Aorta (tissue), 5 donors: ENCODE measurements around the gene TDRD12. TPM values are rescaled to one million over a fixed set of nuclear protein-coding genes. Genes with fewer than 3 reads are reported as not detected.
"Not testable (repeated sequence)": the region's sequence is repeated elsewhere in the genome, so short reads cannot be mapped to it uniquely, and the experiment has no call there.

Source experiments
- ATAC-seq: fragments of 200-7000 bp; cut with Tn5 transposase; one replicate; pipeline ENCODE4 v1.9.1; 2022; ENCODE audit warnings: moderate library complexity; ENCODE audit not compliant: low FRiP score
- DNase-seq, 2 donors: peaks; one replicate each; pipeline ENCODE4 v3.0.0-alpha.2; 2020
- H3K27ac ChIP-seq, 2 donors: one replicate each; pipeline ENCODE4 v1.5.1; 2013; ENCODE audit warnings: low read length in 2 of 2, mild to moderate bottlenecking in 2 of 2, moderate library complexity in 2 of 2, control low read depth in 1 of 2, inconsistent platforms in 1 of 2, low read depth in 1 of 2
- H3K27me3 ChIP-seq, 2 donors: one replicate each; pipeline ENCODE4 v1.6.1; 2013; ENCODE audit warnings: control low read depth in 1 of 2, low read length in 1 of 2, mild to moderate bottlenecking in 1 of 2, moderate library complexity in 1 of 2; ENCODE audit not compliant: insufficient read depth in 2 of 2, control insufficient read depth in 1 of 2
- H3K36me3 ChIP-seq, 2 donors: one replicate each; pipeline ENCODE4 v1.6.1; 2013; ENCODE audit warnings: control low read depth in 1 of 2, low read length in 1 of 2, mild to moderate bottlenecking in 1 of 2; ENCODE audit not compliant: insufficient read depth in 2 of 2, control insufficient read depth in 1 of 2
- H3K4me1 ChIP-seq, 2 donors: one replicate each; pipeline ENCODE4 v1.6.1; 2013; ENCODE audit warnings: low read length in 2 of 2, control low read depth in 1 of 2, mild to moderate bottlenecking in 1 of 2, moderate library complexity in 1 of 2; ENCODE audit not compliant: insufficient read depth in 2 of 2, control insufficient read depth in 1 of 2
- H3K4me3 ChIP-seq, 2 donors: one replicate each; pipeline ENCODE4 v1.5.1; 2013; ENCODE audit warnings: low read length in 2 of 2, control low read depth in 1 of 2, mild to moderate bottlenecking in 1 of 2
- H3K9me3 ChIP-seq: one replicate; pipeline ENCODE4 v1.6.1; 2013; ENCODE audit warnings: mild to moderate bottlenecking, low read length; ENCODE audit not compliant: control insufficient read depth
- WGBS, 2 donors: extraction: QIAGEN DNeasy Blood & Tissue Kit; methylation state at CpG; one replicate each; pipeline ENCODE4 v1.1.7; 2013; 5-methylcytosine and 5-hydroxymethylcytosine counted together
- intact Hi-C, 2 donors: fragments of 100-400 bp; cut with DNase I; formaldehyde crosslinking; loops; one replicate each; pipeline versions ENCODE4 v1.14.2 to v1.15.0; 2022
- polyA plus RNA-seq, 2 donors: library from polyadenylated mRNA; stranded (reverse); fragments of 200-250 nt; gene quantifications; one replicate each; pipeline ENCODE4 v1.2.3, GENCODE V29; 2013
- total RNA-seq, 2 donors: library from RNA; stranded (reverse); fragmentation: NEBNext Ultra II Directional; extraction: Animal tissue kit (Norgen Biotek cat#: 25700); gene quantifications; one replicate each; pipeline ENCODE4 v1.2.1, GENCODE V29; 2021
- donor health status: healthy with polysubstance abuse.
- donor health status: Bipolar disorder and iron deficiency.
- donor health status: DM: no; HTN: no; CAD: no.
- donor health status: DM: no; HTN: no; CAD: no.
- donor health status: DM: yes; HTN: yes; CAD: no.

The TDRD12 gene
- total and polyA plus RNA-seq, 4 donors, result 0.03 to 0.18 TPM; not detected in 2

DNA sequence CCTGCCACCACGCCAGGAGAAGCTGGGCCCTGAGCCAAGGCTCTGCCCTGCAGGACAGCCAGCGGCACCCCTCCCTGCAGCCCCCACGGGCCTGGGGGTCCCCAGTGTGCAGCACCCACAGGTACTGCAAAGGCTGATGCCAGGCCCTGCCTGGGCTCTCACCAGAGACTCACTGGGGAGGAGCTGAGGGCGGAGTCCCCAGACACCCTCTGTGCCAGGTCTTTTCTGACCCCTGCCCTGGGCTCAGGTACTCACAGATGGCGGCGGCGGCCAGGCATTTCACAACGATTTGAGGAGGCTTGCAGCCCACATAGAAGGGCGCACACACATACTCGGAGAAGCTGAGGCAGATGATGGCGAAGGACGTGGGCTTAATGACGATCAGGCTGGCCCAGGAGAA, 144.3 kb downstream of the TDRD12 start:
- no peaks in the 10 kb centered on the region for H3K36me3 ChIP-seq
- no peaks in the 10 kb centered on the region for H3K9me3 ChIP-seq
- H3K4me1 ChIP-seq, result no peaks in the 10 kb centered on the region
- intact Hi-C loops, result no loop called here
- 89 to 91% methylated on average over 13 of the region's 13 CpGs for WGBS, 2 donors
- H3K27me3 ChIP-seq, result no peaks in the 10 kb centered on the region
- H3K27ac ChIP-seq, result no peak overlapping the region
- H3K4me3 ChIP-seq, result no peak overlapping the region
- DNase-seq (no peak), ATAC-seq (no peak)

DNA sequence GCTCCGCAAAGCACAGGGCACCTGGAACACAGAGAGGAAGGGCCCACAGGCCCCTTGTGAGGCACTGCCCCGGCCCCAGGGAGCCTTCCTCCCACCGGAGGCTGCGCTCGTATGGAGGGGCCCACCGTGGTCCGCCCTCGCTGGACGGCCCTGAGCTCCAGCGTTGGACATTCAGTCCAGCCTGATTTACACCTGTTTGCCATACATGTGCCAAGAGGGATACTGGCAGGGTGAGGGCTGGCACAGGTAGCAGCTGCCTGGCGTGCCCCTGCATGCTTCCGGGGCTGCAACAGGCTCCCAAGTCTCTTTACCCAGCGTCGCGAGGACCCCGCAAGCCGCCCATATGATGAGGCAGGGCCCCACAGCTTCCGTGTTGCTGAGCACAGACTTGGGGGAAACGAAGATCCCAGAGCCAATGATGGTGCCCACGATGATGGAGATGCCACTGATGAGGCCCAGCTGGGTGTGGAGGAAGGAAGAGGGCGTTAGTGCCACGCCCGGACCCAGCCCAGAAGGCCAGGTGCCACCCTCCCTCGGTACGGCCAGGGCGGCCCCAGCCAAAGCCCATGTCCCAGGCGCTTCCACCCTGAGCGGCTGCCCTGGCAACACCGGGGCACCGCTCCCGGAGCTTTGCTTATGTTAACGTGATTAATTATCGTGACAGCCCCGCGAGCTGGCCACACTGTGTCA, 144.9 kb downstream of the TDRD12 start:
- intact Hi-C loops, result no loop called here
- ATAC-seq, result no peak

DNA sequence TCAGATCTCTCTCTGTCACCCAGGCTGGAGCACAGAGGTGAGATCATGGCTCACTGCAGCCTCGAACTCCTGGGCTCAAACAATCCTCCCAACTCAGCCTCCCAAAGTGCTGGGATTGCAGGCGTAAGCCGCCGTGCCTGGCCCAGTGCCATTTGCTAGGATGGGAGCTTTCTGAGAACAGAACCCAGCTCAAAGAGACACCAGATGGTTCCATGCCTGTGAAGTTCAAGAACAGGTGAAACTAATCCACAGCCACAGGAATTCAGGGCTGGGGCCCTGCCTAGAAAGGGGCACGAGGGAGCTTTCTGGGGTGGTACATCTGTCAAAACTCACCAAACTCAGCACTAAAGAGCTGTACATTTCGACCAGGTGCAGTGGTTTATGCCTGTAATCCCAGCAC, 145.8 kb downstream of the TDRD12 start:
- 77 to 85% methylated on average over 6 of the region's 6 CpGs for WGBS, 2 donors
- Histone ChIP-seq H3K27ac (no peak overlapping the region), H3K36me3 (no peaks in the 10 kb centered on the region), H3K9me3 (no peaks in the 10 kb centered on the region), H3K4me1 (no peaks in the 10 kb centered on the region), H3K27me3 (no peaks in the 10 kb centered on the region), H3K4me3 (no peak overlapping the region)
- ATAC-seq, result no peak
- no peak for DNase-seq
- intact Hi-C loops, result no loop called here

More for the DNA sequence above, 144.9 kb downstream of the TDRD12 start:
- H3K27ac ChIP-seq, result no peak overlapping the region
- no peaks in the 10 kb centered on the region for H3K27me3 ChIP-seq
- no peaks in the 10 kb centered on the region for H3K36me3 ChIP-seq
- WGBS, 2 donors, result 79 to 84% methylated on average over 35 of the region's 35 CpGs
- DNase-seq, result no peak
- H3K4me1 ChIP-seq, result no peaks in the 10 kb centered on the region
- H3K4me3 ChIP-seq, result no peak overlapping the region
- H3K9me3 ChIP-seq, result no peaks in the 10 kb centered on the region

DNA sequence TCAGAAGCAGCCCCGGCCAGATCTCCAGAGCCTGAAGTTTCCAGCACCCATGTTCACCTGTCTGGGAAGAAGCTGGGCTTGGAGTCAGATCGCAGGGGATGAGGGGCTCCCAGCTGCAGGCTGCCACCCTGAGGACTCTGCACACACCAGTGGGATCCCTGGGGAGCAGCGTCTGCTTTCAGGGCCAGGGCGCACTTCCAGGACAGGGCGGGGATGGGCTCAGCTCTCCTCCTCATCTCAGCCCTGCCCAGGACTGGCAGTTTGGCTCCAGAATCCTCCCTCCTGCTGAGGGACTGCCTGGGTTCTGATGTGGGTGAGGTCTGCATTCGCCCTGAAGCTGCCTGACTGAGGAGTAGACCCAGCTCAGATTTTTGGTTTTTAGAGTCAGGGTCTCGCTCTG, 146.5 kb downstream of the TDRD12 start:
- intact Hi-C loops, result no loop called here
- H3K36me3 ChIP-seq, result no peaks in the 10 kb centered on the region
- no peaks in the 10 kb centered on the region for H3K9me3 ChIP-seq
- WGBS, 2 donors, result 73 to 75% methylated on average over 7 of the region's 7 CpGs
- H3K27ac ChIP-seq, result no peak overlapping the region
- ATAC-seq, result no peak
- DNase-seq, result no peak
- no peak overlapping the region for H3K4me3 ChIP-seq
- H3K27me3 ChIP-seq, result no peaks in the 10 kb centered on the region
- H3K4me1 ChIP-seq, result no peaks in the 10 kb centered on the region

DNA sequence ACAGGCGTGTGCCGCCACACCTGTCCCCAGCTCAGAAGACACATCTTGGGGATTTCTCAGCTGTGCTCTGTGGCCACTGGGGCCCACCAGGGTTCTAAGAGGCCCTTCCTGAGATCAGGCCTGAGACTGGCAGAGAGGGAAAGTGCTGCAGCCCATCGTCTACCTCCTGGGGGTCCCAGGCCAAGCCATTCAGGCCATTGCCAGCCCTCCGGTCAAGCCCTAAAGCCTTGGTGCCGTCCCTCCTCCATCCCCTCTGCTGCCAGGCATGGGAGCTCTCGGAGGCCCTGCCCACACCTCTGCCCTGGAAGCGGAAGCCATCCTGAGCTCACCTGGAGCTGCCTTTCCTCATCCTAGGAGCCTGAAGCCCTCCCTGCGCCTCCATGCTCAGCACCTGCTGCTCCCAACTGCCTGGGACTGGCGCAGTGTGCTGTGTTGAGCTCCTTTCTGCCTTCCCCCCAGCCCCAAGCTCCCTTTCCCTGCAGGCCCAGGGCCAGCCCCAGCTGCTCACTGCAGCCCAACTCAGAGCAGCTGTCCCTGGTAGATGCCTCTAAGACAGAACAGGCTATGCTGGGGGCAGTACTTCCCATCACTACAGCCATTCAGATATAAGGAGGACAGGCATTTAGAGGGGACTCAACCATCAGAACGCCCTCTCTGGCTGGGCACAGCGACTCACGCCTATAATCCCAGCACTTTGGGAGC, 147.1 kb downstream of the TDRD12 start:
- Histone ChIP-seq H3K27ac (no peak overlapping the region), H3K36me3 (no peaks in the 10 kb centered on the region), H3K9me3 (no peaks in the 10 kb centered on the region), H3K4me3 (no peak overlapping the region), H3K27me3 (no peaks in the 10 kb centered on the region), H3K4me1 (no peaks in the 10 kb centered on the region)
- no peak for DNase-seq
- WGBS, 2 donors, result 82 to 86% methylated on average over 12 of the region's 12 CpGs
- intact Hi-C loops, result no loop called here
- ATAC-seq, result no peak

DNA sequence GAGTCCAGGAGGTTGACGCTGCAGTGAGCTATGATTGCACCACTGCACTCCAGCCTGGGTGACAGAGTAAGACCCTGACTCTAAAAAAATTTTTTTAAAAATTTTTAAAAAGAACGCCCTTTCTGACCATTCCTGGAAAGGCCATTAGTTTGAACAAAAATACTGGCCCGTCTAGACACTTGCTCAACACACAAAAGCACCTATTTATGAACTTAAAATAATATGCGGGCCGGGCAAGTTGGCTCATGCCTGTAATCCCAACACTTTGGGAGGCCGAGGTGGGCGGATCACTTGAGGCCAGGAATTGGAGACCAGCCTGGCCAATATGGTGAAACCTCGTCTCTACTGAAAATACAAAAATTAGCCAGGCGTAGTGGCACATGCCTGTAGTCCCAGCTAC, 147.9 kb downstream of the TDRD12 start:
- H3K4me3 ChIP-seq, H3K9me3 ChIP-seq, H3K27ac ChIP-seq, ATAC-seq, H3K27me3 ChIP-seq, H3K36me3 ChIP-seq, intact Hi-C loops, DNase-seq, H3K4me1 ChIP-seq: not testable (repeated sequence)
- WGBS, 2 donors, result 84% methylated on average over 9 of the region's 9 CpGs

DNA sequence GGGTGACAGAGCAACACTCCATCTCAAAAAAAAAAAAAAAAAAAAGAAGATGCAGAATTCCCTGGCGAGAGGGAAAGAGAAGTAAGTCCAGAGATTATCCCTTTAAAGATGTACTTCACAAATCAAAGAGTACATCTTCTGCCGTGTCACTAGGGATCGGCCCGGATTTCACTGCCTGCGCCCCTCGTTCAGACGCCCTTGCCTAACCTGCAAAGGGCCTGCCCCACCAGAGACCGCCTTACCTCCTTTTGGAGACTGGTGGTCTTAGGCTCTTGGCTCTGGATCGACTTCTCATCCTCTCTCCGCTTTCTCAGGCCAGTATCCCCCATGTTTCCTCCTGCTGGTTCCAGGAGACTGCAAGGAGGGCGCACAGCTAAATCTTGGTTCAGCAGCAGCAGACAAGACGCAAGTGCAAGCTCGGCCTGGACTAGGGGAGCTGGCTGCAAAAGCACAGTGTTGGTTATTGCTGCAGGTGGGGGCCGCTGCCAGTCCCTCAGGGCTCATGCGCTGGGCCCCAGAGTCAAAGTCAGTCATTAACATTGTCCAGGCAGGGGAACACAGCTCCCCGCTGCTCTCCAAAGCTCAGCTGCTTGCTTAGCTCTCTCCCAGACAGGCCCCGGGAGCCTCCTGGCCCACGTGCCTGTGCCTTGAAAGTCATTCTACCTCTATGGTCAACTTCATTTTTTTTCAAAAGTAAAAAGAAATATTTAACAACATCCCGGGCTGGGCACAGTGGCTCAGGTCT, 148.8 kb downstream of the TDRD12 start:
- intact Hi-C loops, result no loop called here
- ATAC-seq (no peak), DNase-seq (no peak)
- no peaks in the 10 kb centered on the region for H3K9me3 ChIP-seq
- H3K4me1 ChIP-seq, result no peaks in the 10 kb centered on the region
- no peaks in the 10 kb centered on the region for H3K27me3 ChIP-seq
- no peak overlapping the region for H3K4me3 ChIP-seq
- no peak overlapping the region for H3K27ac ChIP-seq
- H3K36me3 ChIP-seq, result no peaks in the 10 kb centered on the region
- 84 to 86% methylated on average over 19 of the region's 19 CpGs for WGBS, 2 donors

DNA sequence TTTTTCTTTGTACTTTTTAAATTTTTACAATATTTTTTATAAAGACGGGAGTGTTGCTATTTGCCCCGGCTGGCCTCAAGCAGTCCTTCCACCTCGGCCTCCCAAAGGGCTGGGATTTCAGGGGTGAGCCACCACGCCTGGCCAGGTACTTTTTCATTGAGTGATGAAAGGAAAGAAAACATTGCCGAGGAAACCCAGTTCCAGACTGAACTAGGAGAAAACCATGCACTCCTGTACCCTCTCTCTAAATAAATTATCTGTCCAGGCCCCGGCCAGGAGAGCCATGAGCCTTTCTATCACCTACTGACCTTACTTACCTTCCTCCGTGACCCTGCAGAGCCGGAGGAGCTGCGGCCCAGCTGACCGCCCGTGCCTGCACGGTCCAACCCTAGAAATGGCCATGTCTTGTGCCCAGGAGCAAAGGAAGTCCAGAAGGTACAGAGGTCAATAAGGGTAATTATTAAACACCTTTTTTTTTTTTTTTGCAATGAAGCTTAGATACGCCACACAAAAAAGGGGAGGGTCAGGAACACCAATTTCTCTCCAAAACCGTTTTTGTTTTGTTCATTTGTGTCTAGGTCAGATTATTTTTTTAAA, 149.9 kb downstream of the TDRD12 start, which contains the start of gene SLC7A9:
Gene SLC7A9 (minus strand): TSS at position 399 of the 597 bp plus-strand sequence. CDS start 1,233 bp downstream, outside the sequence.
- no peak within 1 kb of the TSS for H3K27ac ChIP-seq
- H3K9me3 ChIP-seq, result no peaks in the 10 kb centered on the region
- WGBS, 2 donors, result 73 to 78% methylated on average over 14 of the region's 14 CpGs
- no peaks in the 10 kb centered on the region for H3K36me3 ChIP-seq
- no peaks in the 10 kb centered on the region for H3K4me1 ChIP-seq
- intact Hi-C loops, result no loop called here
- no peaks in the 10 kb centered on the region for H3K27me3 ChIP-seq
- ATAC-seq, result no peak
- DNase-seq, result no peak
- no peak within 1 kb of the TSS for H3K4me3 ChIP-seq
